GM12891 (cell line): ENCODE measurements around the gene GAS2L3.
A peak's percentile ranks its signal among the peaks of the same experiment; 100 is the strongest.
"Not testable (repeated sequence)": the region's sequence is repeated elsewhere in the genome, so short reads cannot be mapped to it uniquely, and the experiment has no call there.

Experiments
- DNase-seq: peaks from one replicate; pipeline ENCODE4 v3.0.0; 2011; ENCODE audit warnings: low spot score; ENCODE audit not compliant: insufficient read length
- FAIRE-seq: peaks from 2 replicates; lab custom pipeline; 2011; peaks lifted over from hg19 to GRCh38; lab: Jason Lieb, UNC
- PAX5 ChIP-seq: IDR thresholded peaks from 2 replicates; pipeline ENCODE4 v1.6.1; 2011; ENCODE audit warnings: low read length, moderate library complexity, mild to moderate bottlenecking; ENCODE audit not compliant: insufficient read depth, severe bottlenecking
- POLR2A ChIP-seq: IDR thresholded peaks from 2 replicates; pipeline ENCODE4 v1.6.1; 2011; ENCODE audit warnings: low read depth, low read length, control low read depth
- POLR2AphosphoS5 ChIP-seq: IDR thresholded peaks from 2 replicates; pipeline ENCODE4 v1.6.1; 2011; ENCODE audit warnings: low read depth, low read length, control low read depth
- POU2F2 ChIP-seq: IDR thresholded peaks from 2 replicates; pipeline ENCODE4 v1.6.1; 2011; ENCODE audit warnings: low read depth, mild to moderate bottlenecking, control low read depth, low read length, moderate library complexity
- SPI1 ChIP-seq: IDR thresholded peaks from 2 replicates; pipeline ENCODE4 v1.6.1; 2011; ENCODE audit warnings: low read depth, low read length, control low read depth
- TAF1 ChIP-seq: IDR thresholded peaks from 2 replicates; pipeline ENCODE4 v1.6.1; 2011; ENCODE audit warnings: low read depth, low read length, control low read depth

GAS2L3 gene

GRCh38 chr12:100553936-100554335 is 19.5 kb upstream of the GAS2L3 start:
- DNase-seq (no peak), FAIRE-seq (no peak)
- TF ChIP-seq POLR2AphosphoS5 (no peak), SPI1 (no peak), PAX5 (no peak), POLR2A (no peak), POU2F2 (no peak), TAF1 (no peak)

- TF ChIP-seq PAX5 = no peak
- no peak for TF ChIP-seq TAF1
- no peak for TF ChIP-seq SPI1
- no peak for TF ChIP-seq POU2F2
- no peak for TF ChIP-seq POLR2A
- TF ChIP-seq POLR2AphosphoS5 = no peak
- no peak for DNase-seq
- FAIRE-seq = no peak
These were observed 18.8 kb upstream of the GAS2L3 start for GRCh38 chr12:100554608-100555077.

GRCh38 chr12:100555722-100556121 is 17.8 kb upstream of the GAS2L3 start:
- DNase-seq = no peak
- no peak for TF ChIP-seq SPI1
- TF ChIP-seq POU2F2 = no peak
- no peak for TF ChIP-seq TAF1
- no peak for TF ChIP-seq POLR2A
- TF ChIP-seq PAX5 = no peak
- no peak for TF ChIP-seq POLR2AphosphoS5
- no peak for FAIRE-seq

- TF ChIP-seq SPI1 = no peak
- TF ChIP-seq TAF1 = no peak
- TF ChIP-seq POLR2AphosphoS5 = no peak
- TF ChIP-seq PAX5 = no peak
- no peak for TF ChIP-seq POLR2A
- TF ChIP-seq POU2F2 = no peak
- FAIRE-seq = no peak
- DNase-seq = no peak
These were observed 16.1 kb upstream of the GAS2L3 start for GRCh38 chr12:100557357-100557756.

GRCh38 chr12:100559261-100559660 is 14.2 kb upstream of the GAS2L3 start:
- FAIRE-seq, DNase-seq: not testable (repeated sequence)

GRCh38 chr12:100564090-100564489 is 9.4 kb upstream of the GAS2L3 start:
- FAIRE-seq (no peak), DNase-seq (no peak)
- TF ChIP-seq PAX5 (no peak), POLR2A (no peak)

GRCh38 chr12:100564905-100565467 is 8.5 kb upstream of the GAS2L3 start:
- TF ChIP-seq POLR2AphosphoS5 = no peak
- no peak for TF ChIP-seq SPI1
- TF ChIP-seq POLR2A = no peak
- TF ChIP-seq POU2F2 = no peak
- no peak for TF ChIP-seq PAX5
- TF ChIP-seq TAF1 = no peak
- FAIRE-seq (no peak), DNase-seq (no peak)

- DNase-seq (no peak), FAIRE-seq (no peak)
- TF ChIP-seq POU2F2 = no peak
- TF ChIP-seq POLR2AphosphoS5 = no peak
- TF ChIP-seq SPI1 = no peak
- TF ChIP-seq PAX5 = no peak
- no peak for TF ChIP-seq POLR2A
- TF ChIP-seq TAF1 = no peak
These were observed 7.4 kb upstream of the GAS2L3 start for GRCh38 chr12:100565987-100566545.

- FAIRE-seq (peak; percentile 97), DNase-seq (peak; percentile 34)
- TF ChIP-seq POU2F2 (no peak), SPI1 (peak; percentile 91), PAX5 (no peak), TAF1 (no peak), POLR2AphosphoS5 (no peak)
These were observed 6.4 kb upstream of the GAS2L3 start for GRCh38 chr12:100566887-100567637.

- TF ChIP-seq POLR2A (no peak), POLR2AphosphoS5 (no peak), TAF1 (no peak), POU2F2 (no peak), SPI1 (no peak), PAX5 (no peak)
- FAIRE-seq (no peak), DNase-seq (no peak)
These were observed 5.5 kb upstream of the GAS2L3 start for GRCh38 chr12:100567945-100568344.
